MCF 10A (cell line): ENCODE measurements around the gene SRRM5. TPM values are rescaled to one million over a fixed set of nuclear protein-coding genes. Genes with fewer than 3 reads are reported as not detected.

Experiments used
- BruUV-seq: library from RNA; stranded (reverse); fragments of 400-500 nt; replicated peaks from 2 replicates; lab custom pipeline; 2021; lab: Mats Ljungman, UMichigan
- CTCF ChIA-PET: fragments of 300-600 bp; sonication (Branson Sonifier 250); formaldehyde crosslinking; extraction: SDS; loops from one replicate; lab custom pipeline; 2021; ENCODE audit warnings: antibody characterized with exemption, inconsistent platforms; lab: Yijun Ruan, JAX
- POLR2A ChIA-PET: fragments of 300-600, 350-650 bp; sonication (Branson Sonifier 250); formaldehyde crosslinking; extraction: SDS; loops from one replicate; lab custom pipeline; 2020; ENCODE audit warnings: antibody characterized with exemption, inconsistent platforms; lab: Yijun Ruan, JAX
- DNase-seq: peaks from one replicate; pipeline ENCODE4 v3.0.0-alpha.2; 2018; ENCODE audit not compliant: unreplicated experiment
- H3K27ac Mint-ChIP-seq: one replicate; pipeline ENCODE4 v1.8.0; 2022; ENCODE audit warnings: mild to moderate bottlenecking, low read depth, mixed read lengths; ENCODE audit not compliant: unreplicated experiment
- H3K27me3 Mint-ChIP-seq: one replicate; pipeline ENCODE4 v1.8.0; 2022; ENCODE audit warnings: mixed read lengths; ENCODE audit not compliant: insufficient read depth, unreplicated experiment
- H3K36me3 Mint-ChIP-seq: one replicate; pipeline ENCODE4 v1.8.0; 2022; ENCODE audit warnings: mild to moderate bottlenecking, moderate library complexity, mixed read lengths; ENCODE audit not compliant: insufficient read depth, unreplicated experiment
- H3K4me1 Mint-ChIP-seq: one replicate; pipeline ENCODE4 v1.8.0; 2022; ENCODE audit warnings: mixed read lengths; ENCODE audit not compliant: insufficient read depth, unreplicated experiment
- H3K4me3 Mint-ChIP-seq: one replicate; pipeline ENCODE4 v1.8.0; 2022; ENCODE audit warnings: mild to moderate bottlenecking, moderate library complexity, mixed read lengths; ENCODE audit not compliant: unreplicated experiment
- H3K9me3 Mint-ChIP-seq: one replicate; pipeline ENCODE4 v1.8.0; 2022; ENCODE audit warnings: mixed read lengths; ENCODE audit not compliant: unreplicated experiment
- CTCF ChIP-seq: fragments of 200-600 bp; IDR thresholded peaks from one replicate; pipeline ENCODE4 v1.8.0; 2022; ENCODE audit warnings: antibody characterized with exemption, mild to moderate bottlenecking; ENCODE audit not compliant: unreplicated experiment
- intact Hi-C: fragments of 100-400 bp; cut with micrococcal nuclease; formaldehyde crosslinking; loops from 2 replicates; pipeline ENCODE4 v1.14.1; 2022
- total RNA-seq: library from RNA; stranded (reverse); gene quantifications from 2 replicates; pipeline ENCODE4 v1.2.3, GENCODE V29; 2022

Gene SRRM5
- total RNA-seq, 1 experiment from 2014 or later, result 0.28 TPM

DNA sequence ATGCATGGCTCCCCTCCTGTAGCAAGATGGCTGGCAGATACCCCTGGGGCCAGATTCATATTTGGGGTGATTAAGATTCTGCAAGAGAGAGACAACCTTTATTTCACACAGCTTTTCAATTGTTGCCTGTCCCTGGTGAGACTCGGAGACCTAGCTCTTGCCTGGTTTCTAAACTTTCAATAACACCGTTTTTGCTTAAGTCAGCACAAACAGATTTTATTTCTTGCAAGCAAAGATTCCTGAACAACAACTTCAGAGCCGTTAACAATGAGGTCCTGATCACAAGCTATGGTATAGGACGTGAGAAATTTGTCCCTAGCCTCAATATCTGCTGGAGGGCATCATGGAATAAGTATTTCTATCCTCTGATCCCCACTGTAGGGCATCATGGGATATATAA is 30.6 kb downstream of the SRRM5 start:
- Mint-ChIP-seq H3K9me3 (no peaks in the 10 kb centered on the region), H3K27me3 (peaks cover 34% of the 10 kb centered on the region), H3K4me1 (peaks cover 16% of the 10 kb centered on the region), H3K36me3 (peaks cover 7% of the 10 kb centered on the region), H3K4me3 (no peak overlapping the region), H3K27ac (no peak overlapping the region)
- CTCF ChIA-PET, result interaction anchor here (3.5 kb wide), 1 partner anchor 10 kb away, joined by 16 read pairs; no protein-coding TSS in a partner anchor
- no TSS peak for BruUV-seq
- intact Hi-C loops, result no loop called here
- DNase-seq, result no peak
- TF ChIP-seq CTCF, result no peak
- POLR2A ChIA-PET, result no interaction called here

- no peak for TF ChIP-seq CTCF
- CTCF ChIA-PET, result interaction anchor here (3.5 kb wide), 1 partner anchor 9 kb away, joined by 16 read pairs; no protein-coding TSS in a partner anchor
- no peak overlapping the region for H3K4me3 Mint-ChIP-seq
- no peaks in the 10 kb centered on the region for H3K9me3 Mint-ChIP-seq
- BruUV-seq, result no TSS peak
- H3K36me3 Mint-ChIP-seq, result peaks cover 11% of the 10 kb centered on the region
- POLR2A ChIA-PET, result no interaction called here
- intact Hi-C loops, result no loop called here
- H3K27ac Mint-ChIP-seq, result no peak overlapping the region
- DNase-seq, result no peak
- peaks cover 16% of the 10 kb centered on the region for H3K4me1 Mint-ChIP-seq
- H3K27me3 Mint-ChIP-seq, result peaks cover 26% of the 10 kb centered on the region
Observed at GRCh38 chr19:43643326-43643725, 31.4 kb downstream of the SRRM5 start.

DNA sequence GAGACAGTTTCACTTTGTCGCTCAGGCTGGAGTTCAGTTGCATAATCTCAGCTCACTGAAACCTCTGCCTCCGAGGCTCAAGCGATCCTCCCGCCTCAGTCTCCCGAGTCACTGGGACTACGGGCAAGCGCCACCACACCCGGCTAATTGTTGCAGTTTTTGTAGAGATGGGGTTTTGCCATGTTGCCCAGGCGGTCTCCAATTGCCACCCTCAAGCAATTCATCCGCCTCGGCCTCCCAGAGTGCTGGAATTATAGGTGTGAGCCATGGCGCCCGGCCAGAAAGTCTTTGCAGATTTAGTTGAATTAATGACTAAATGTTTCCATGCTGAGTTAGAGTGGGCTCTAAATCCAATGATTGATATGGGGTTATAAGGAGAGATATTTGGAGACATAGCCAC is 32.3 kb downstream of the SRRM5 start:
- BruUV-seq, result no TSS peak
- peaks cover 14% of the 10 kb centered on the region for H3K36me3 Mint-ChIP-seq
- H3K9me3 Mint-ChIP-seq, result no peaks in the 10 kb centered on the region
- no peak overlapping the region for H3K4me3 Mint-ChIP-seq
- peaks cover 9% of the 10 kb centered on the region for H3K4me1 Mint-ChIP-seq
- H3K27me3 Mint-ChIP-seq, result peaks cover 18% of the 10 kb centered on the region
- CTCF ChIA-PET, result interaction anchor here (1.2 kb wide), 1 partner anchor 50 kb away, joined by 4 read pairs; no protein-coding TSS in a partner anchor
- POLR2A ChIA-PET, result interaction anchor here (0.6 kb wide), 1 partner anchor 13 kb away, joined by 3 read pairs; no protein-coding TSS in a partner anchor
- H3K27ac Mint-ChIP-seq, result no peak overlapping the region
- intact Hi-C loops, result no loop called here
- no peak for TF ChIP-seq CTCF
- DNase-seq, result no peak

GRCh38 chr19:43648633-43649032 is 36.7 kb downstream of the SRRM5 start:
- Mint-ChIP-seq H3K36me3 (peaks cover 49% of the 10 kb centered on the region), H3K4me3 (no peak overlapping the region), H3K27me3 (no peaks in the 10 kb centered on the region), H3K27ac (no peak overlapping the region), H3K9me3 (no peaks in the 10 kb centered on the region), H3K4me1 (no peaks in the 10 kb centered on the region)
- CTCF ChIA-PET, result interaction anchor here (0.7 to 1.2 kb wide), 2 partner anchors 93 to 95 kb away, joined by 3 read pairs; no protein-coding TSS in a partner anchor
- TF ChIP-seq CTCF, result no peak
- DNase-seq, result no peak
- no TSS peak for BruUV-seq
- intact Hi-C loops, result no loop called here
- POLR2A ChIA-PET, result no interaction called here
